Measurements from ENCODE around the gene POLR1C. TPM values are rescaled to one million over a fixed set of nuclear protein-coding genes. Genes with fewer than 3 reads are reported as not detected.
A peak's percentile ranks its signal among the peaks of the same experiment; 100 is the strongest.
"Not testable (repeated sequence)": the region's sequence is repeated elsewhere in the genome, so short reads cannot be mapped to it uniquely, and the experiment has no call there.

Gene POLR1C, protein sequence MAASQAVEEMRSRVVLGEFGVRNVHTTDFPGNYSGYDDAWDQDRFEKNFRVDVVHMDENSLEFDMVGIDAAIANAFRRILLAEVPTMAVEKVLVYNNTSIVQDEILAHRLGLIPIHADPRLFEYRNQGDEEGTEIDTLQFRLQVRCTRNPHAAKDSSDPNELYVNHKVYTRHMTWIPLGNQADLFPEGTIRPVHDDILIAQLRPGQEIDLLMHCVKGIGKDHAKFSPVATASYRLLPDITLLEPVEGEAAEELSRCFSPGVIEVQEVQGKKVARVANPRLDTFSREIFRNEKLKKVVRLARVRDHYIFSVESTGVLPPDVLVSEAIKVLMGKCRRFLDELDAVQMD
- total RNA-seq, result 21.8 TPM

- peak; percentile 100 for DNase-seq
These were observed at the start of gene POLR1C, which contains the start of gene YIPF3 for GRCh38 chr6:43516697-43517504. TSS of gene POLR1C (plus strand) at chr6:43517089. CDS start at chr6:43517110, 21 bp downstream. TSS of gene YIPF3 (minus strand) at chr6:43516926. CDS start at chr6:43516807, 119 bp downstream.

DNA sequence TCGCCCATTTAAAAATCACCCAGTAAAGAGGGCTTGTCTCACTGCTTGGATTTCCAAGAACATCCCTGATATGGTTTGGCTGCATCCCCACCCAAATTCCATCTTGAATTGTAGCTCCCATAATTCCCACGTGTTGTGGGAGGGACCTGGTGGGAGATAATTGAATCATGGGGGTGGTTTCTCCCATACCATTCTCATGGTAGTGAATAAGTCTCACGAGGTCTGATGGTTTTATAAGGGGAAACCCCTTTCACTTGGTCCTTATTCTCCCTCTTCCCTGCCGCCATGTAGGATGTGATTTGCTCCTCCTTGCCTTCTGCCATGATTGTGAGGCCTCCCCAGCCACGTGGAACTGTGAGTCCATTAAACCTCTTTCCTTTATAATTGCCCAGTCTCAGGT is 49.6 kb upstream of the POLR1C start:
- DNase-seq, result not testable (repeated sequence)

DNA sequence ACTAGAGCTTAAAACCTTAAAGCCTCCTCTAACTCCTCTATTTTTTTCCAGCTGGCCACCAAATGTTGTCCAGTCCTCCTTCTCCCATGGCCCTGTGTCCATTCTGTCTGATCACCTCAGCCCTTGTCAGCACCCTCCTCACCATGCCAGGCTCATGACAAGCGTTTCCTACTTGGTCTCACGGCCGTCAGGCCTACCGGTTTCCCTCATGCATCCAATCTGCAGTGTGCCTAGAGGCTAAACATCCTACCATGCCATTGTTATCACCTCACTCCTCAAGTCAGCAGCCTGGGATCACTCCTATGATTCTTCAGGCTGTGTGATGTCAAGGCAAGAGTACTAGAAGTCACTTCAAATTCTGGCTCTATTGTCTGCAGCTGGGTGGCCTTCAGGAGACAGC is 49.1 kb upstream of the POLR1C start:
- DNase-seq, result no peak

DNA sequence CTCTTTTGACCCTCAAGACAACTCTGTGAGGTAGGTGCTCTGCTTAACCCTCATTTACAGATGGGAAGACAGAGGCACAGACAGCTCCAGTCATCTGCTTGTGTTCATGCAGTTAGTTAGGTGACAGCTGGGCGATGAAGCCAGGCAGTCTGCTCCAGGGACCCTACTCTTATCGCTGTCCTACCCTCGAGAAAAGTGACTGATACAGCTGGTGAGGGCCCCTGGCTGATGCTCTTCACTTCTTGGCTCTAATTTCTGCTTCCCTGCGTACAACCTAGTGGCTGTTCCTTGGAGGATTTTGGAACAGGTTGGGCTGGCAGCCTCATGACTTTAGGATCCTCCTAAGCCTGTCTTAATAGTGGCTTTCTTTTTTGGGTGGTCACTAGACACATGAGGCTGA is 48.6 kb upstream of the POLR1C start:
- DNase-seq, result no peak

DNA sequence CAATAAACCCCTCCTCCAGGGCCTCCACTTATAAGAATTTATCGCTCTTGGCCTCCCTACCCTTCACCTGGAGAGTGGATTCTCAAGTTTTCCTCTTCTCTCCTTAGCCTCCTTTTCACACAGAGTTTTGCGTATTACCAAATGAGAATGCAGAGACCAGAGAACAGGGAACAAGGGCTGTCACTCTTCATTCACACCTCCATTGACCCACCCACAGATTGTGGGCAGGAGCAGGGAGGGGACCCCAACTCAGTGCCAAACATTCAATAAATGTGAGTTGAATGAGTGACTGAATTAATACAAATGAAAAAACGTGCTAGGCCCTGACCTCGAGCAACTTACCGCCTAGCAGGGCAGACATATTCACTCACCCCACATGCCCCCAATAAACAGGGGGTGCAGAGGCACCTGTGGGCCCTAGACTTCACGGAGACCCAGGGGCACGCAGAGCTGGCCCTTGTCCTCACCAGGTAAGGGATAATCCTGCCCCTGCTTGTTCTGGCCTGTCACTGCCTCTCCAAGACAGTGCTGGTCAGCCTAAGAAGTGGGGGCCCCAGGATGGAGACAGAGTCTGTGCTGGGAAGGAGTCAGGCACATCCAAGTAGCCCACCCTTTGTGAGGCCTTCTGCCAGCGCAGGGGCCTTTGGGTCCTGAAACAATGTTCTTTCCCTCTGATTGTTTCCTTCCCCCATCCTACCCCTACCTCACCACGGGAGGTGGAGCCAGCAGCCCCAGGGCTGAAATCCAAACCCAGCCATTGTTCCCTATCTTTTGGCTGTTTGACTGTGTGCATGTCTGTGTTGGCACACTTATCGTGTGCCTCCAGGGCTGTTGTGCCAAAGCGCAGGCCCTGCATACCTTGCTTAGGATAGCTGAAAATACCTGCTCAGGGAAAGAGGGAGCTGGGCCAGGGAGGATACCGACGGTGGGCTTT is 47.9 kb upstream of the POLR1C start:
- no peak for DNase-seq

GRCh38 chr6:43469947-43470346 is 46.9 kb upstream of the POLR1C start:
- DNase-seq, result no peak

DNA sequence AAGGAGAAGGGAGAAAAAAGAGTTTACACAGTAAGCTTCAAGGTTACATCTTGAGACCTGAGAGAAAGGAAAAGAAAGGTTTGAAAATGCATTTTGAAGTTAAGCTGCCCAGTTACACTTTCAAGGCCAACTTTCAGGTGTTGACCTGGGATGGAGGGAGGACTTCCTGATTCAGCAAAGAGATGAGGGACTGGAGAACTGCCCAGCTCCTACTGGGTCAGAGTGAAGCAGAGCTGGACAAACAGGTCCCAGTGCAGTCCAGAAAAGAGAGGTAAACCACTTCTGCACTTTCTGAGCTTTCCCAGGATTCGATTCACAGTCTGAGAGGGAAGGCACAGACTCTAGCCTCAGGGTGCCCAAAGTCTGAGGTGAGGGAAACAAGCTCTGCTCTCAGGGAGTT is 45.5 kb upstream of the POLR1C start:
- DNase-seq, result no peak

- DNase-seq, result no peak
These were observed 44.4 kb upstream of the POLR1C start for GRCh38 chr6:43472515-43472914.

DNA sequence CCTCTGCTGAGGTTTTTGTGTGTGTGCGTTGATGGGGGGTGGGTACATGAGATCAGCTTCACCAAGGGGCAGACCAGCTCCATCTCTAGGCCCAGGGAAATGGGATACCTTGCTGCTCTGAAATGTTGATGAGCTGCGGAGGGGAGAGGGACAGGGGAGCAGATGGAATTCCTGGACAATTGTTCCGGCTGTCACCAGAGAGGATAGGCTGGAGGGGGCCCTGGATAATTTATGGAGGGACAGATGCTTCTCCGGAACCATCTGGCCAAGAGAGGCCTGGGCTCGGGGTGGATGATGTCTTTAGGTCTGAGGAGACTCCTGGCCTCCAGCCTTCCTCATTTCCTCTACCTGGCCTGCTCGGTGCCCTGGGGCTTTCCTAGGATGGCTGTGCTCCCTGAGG is 41.4 kb upstream of the POLR1C start:
- DNase-seq, result peak; percentile 57

DNA sequence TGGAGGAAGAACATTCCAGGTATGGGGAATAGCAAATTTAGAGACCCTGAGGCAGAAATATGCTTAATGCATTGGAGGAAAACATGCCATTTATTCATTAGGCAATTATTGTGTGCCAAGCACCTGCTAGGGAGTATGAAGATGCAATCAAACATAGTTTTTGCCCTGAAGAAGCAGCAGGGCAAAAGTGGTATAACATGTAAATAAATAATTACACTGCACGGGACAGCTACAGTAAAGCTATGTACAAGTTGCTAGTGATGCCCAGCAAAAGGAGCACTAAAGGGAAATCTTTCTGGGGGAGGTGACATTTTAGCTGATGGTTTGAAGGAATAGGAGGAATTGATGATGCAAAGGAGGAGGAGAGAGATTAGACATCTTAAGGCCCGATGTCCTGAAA is 40.1 kb upstream of the POLR1C start:
- DNase-seq, result no peak

GRCh38 chr6:43477235-43478007 is 39.5 kb upstream of the POLR1C start, which contains the start of gene TJAP1:
TSS of gene TJAP1 (plus strand) at chr6:43477570. CDS start at chr6:43499002, 21,432 bp downstream.
- DNase-seq, result peak; percentile 97

DNA sequence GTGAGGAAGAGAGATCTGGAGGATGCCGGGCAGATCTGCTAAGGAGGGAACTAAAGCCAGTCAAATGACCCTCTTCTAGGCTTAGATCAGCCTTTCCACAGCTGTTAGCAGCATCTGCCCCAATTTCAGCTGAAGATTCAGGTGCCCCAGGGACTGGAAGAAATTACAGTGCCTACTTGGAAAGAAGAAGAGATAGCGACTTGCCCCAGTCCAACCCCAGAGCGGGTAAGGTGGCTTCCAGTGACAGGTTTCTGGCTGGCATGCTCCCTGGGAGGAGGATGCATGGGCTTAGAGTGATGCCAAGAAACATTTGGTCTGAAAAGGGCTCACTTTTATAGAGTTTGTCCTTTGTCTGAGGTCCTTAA is 38.9 kb upstream of the POLR1C start:
- DNase-seq, result no peak

- DNase-seq, result no peak
These were observed 35.8 kb upstream of the POLR1C start for GRCh38 chr6:43481075-43481474.

DNA sequence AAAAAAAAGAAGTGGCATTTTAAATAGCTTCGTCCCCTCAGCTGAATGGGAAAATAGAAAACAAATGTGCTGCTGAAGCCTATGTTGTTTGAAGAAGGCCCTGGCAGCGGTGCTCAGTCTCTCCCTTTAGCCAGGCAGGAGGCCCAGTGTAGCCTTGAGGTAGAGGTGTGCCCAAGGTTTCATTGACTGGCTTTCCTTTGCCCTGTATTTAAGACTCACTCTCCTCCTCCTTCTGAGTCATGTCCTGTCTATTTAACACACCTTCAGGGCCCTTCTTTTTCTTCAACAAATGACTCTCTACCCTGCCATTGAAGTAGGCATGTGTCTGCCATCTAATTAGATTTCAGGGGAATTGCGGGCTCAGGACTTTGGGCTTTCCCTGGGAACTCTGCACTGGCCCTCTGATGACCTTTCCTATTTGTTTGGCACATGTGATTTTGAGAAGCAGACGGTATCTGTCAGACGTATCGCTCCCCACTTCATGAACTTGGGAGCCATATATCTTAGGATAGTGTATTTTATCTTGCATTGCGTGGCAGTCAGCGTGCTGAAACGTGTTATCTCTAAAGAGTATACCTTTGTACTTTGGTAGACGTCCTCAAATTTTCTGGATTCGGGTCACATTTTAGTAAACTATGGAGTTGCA is 35.2 kb upstream of the POLR1C start:
- no peak for DNase-seq

DNA sequence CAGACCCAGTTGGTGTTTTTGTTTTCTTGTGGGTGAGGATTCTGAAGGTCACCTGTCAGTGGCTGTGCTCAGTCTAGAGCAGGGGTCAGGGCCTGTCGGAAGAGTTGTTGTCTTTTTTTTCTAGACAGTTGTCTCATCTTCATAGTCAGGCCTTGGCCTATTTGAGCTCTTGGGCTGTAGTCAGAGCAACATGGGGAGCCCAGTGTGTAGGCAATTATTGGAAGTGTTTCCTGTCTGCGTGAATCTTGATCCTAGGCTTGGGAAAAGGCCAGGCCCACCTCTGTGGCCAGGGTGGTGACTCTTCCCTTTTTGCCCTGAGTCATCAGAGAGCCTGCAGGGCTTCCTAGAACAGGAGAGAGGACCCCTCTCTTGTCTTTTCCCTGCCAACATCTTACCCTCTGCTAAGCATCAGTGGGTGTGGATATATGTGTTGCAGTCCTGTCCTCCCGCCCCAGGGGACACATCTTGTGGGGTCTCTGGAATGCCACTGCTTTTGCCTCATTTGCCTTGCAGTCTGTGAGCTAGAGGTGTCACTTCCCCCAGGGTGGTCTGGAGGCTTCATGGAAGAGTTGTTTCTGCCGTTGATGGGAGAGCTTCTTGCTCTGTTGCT is 28.1 kb upstream of the POLR1C start:
- DNase-seq, result no peak

- DNase-seq, result peak; percentile 89
These were observed 27.4 kb upstream of the POLR1C start for GRCh38 chr6:43489277-43490072.

- DNase-seq, result no peak
These were observed 26.4 kb upstream of the POLR1C start for GRCh38 chr6:43490523-43490939.

GRCh38 chr6:43491750-43492661 is 24.9 kb upstream of the POLR1C start:
- DNase-seq, result peak; percentile 92

All from tongue (tissue), 2 donors.